D341Med (cell line): ENCODE measurements around the gene HPSE.

Experiments
- DNase-seq: peaks from one replicate; pipeline ENCODE4 v3.0.0; 2012; ENCODE audit warnings: low spot score

The HPSE gene

GRCh38 chr4:83247415-83248357 lies 87.0 kb downstream of the HPSE start:
- DNase-seq, result no peak
